HG03457 (cell line): ENCODE results near the gene PRPF40B.

Source experiments
- ATAC-seq: cut with Tn5 transposase; IDR thresholded peaks from one replicate; pipeline ENCODE4 v1.9.1; 2021; ENCODE audit warnings: moderate number of reproducible peaks; ENCODE audit not compliant: unreplicated experiment

Gene PRPF40B

GRCh38 chr12:49635036-49635435, 11.7 kb downstream of the PRPF40B start:
- ATAC-seq, result no peak

GRCh38 chr12:49635656-49636055, 12.3 kb downstream of the PRPF40B start:
- no peak for ATAC-seq

GRCh38 chr12:49636574-49636973, 13.2 kb downstream of the PRPF40B start:
- ATAC-seq, result no peak

DNA sequence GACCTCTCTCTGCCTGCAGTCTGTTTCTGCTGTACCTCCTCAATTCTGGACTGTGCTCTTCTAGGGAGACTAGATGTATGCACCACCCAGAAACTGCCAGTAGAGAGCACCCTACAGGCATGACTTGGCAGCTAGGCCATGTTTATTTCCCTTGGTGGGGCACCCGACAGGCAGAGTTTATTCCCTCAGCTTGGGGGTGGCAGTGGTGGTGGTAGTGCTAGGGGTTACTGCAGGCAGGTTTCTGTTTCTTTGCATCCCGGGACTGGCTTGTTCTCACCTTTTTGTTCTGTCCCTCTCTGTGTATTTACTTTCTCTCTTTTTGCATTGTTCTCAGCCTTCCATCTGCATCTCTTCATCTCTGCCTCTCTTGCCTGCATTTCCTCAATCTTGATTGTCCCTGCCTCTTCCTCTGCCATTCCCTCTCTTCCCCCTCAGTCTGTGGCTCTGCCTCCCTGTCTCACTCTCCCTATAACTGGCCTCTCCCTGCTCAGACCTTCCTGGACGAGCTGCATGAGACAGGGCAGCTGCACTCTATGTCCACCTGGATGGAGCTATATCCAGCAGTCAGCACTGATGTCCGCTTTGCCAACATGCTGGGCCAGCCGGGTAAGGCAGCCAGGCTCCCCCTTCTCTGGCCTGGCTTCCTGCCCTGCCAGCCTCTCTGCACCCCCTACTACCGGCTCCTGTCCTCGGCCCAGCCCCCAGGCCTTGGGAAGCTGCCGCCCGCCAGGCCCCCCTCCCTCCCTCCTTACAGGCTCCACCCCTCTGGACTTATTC, 13.8 kb downstream of the PRPF40B start:
- ATAC-seq, result no peak

DNA sequence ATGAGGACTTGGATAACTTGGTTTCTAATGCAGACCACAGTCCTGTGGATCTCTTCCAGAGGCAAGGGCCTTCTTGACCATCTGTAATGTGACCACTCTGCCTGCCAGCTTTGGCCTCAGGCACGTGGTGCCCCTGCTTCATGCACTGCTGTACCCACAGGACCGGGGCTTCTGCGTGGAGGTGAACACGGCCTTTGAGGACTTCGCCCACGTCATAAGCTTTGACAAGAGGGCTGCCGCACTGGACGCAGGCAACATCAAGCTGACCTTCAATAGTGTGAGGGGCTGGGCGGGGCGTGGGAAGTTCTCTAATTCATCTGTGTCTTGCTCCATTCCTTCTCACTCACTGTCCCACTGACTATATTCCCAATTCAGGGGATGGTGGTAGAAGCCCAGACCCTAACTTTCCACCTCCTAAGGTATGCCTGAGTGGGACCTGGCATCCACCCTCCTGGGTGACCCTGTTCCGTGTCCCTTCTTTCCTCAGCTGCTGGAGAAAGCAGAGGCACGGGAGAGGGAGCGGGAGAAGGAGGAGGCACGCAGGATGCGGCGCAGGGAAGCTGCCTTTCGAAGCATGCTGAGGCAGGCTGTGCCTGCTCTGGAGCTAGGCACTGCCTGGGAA, 18.5 kb downstream of the PRPF40B start:
- ATAC-seq, result no peak

GRCh38 chr12:49642370-49642802, 19.0 kb downstream of the PRPF40B start:
- no peak for ATAC-seq

DNA sequence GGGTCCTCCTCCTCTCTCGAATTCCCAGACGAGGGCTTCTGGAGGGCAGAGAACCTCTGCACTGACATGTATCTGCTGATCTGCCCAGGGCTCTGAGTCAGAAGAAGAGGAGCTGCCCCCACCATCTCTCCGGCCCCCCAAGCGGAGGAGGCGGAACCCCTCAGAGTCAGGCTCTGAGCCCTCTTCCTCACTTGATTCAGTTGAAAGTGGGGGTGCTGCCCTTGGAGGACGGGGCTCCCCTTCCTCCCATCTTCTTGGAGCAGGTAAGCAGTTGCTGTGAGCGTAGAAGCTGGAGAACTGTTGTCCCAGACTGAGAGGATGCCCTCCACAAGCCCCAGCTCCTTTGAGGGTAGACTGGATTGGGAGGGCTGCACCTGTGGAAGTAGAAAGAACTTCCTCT, 19.8 kb downstream of the PRPF40B start:
- ATAC-seq, result no peak

GRCh38 chr12:49643961-49644619, 20.7 kb downstream of the PRPF40B start:
- ATAC-seq, result no peak

GRCh38 chr12:49644620-49644994, 21.2 kb downstream of the PRPF40B start:
- ATAC-seq, result no peak

- no peak for ATAC-seq
These were observed 22.0 kb downstream of the PRPF40B start for GRCh38 chr12:49645146-49646039.

DNA sequence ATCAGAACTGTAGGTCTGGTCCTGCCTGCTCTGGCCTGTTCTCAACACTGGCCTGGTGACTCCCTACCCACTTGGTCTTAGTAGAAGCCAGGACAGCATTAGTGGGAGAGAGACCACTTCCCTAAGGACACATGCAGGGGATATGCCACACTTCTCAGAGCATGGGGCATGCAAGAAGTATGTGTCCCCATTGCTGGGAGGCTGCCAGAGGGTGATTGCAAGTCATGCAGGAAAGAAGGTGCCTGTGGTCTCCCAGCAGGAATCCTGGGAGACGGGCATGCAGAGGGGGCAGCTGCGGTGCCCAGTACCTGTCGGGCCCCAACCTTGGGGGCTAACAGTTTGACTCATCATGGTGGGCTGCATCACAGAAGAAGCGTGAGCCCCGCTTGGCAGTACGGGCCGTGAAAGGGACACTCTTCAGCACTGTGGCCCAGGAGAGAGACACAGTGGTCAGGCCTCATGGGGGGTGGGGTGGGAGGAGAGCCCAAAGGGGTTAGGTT, 23.0 kb downstream of the PRPF40B start:
- ATAC-seq, result no peak

DNA sequence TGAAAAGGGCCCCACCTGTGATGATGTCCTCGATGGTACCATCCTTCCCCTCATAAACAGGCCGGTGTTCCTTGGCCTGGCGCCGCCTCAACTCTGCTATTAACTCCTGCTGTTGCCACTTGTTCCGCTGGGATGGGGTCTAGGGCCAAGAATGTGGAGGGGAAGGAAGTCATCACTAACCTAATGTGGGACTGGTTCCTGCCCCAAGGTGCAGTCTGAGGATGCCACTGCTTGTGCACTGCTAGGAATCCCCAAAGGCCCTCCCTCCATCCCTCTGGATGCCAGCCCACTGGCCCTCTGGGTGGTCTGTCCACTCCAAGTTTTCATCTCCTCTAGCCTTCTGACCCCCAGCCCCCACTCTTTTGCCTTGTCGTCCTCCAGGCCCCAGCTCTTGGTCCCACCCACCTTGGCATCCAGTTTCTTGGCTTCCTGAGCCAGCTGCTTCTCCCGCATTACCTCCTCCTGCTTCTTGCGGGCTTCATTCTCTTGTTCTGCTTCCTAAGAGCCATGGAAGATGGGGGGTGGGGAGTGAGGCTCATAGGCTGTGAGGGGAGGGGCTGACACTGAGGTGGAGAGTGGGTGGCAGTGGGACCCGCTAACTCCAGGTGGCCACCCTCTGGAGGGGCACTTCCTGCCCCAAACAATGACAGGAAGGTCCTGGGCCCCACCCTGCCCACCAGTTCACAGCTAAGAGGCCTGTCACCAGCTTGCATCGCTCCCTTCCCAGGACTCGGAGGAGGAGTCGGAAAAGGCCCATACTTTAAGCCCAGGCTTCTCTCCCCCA, 23.7 kb downstream of the PRPF40B start:
- ATAC-seq, result no peak

- ATAC-seq, result no peak
These were observed 24.7 kb downstream of the PRPF40B start for GRCh38 chr12:49647827-49648711.

DNA sequence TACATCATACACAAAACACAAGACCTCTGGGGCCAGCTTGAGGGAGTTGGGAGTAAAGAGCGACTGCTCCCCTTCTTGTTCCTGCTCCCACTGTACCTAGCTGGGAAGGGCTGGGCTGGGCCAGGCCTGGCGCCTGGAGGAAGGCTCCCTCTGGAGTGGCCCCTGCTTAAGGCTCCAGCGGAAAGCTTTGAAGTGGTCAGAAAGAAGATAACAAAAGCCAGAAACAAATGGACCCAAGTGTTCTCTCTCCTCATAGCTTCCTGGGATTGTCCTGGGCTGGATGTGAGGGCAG, 25.3 kb downstream of the PRPF40B start:
- no peak for ATAC-seq

- no peak for ATAC-seq
These were observed 26.1 kb downstream of the PRPF40B start for GRCh38 chr12:49649445-49649844.

GRCh38 chr12:49649892-49650291, 26.5 kb downstream of the PRPF40B start:
- no peak for ATAC-seq

DNA sequence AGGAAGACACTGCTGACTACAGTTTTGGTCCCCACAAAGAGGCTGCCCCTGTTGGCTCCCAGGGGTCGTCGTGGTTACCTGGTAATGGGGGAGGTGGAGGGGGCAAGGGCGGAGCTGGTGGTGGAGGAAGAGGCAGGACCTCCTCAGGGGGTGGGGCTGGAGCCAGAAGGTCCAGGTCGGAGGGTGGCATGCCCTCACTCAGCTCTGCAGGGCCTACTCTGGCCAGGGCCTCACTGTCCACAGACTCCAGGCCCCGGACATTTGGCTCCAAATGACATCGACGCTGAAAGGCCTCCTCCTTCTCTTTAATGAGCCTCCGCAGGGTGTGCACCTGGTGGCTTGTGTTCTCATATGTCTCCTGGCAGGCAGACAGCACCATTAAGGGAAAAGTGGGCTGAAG, 28.5 kb downstream of the PRPF40B start:
- no peak for ATAC-seq

DNA sequence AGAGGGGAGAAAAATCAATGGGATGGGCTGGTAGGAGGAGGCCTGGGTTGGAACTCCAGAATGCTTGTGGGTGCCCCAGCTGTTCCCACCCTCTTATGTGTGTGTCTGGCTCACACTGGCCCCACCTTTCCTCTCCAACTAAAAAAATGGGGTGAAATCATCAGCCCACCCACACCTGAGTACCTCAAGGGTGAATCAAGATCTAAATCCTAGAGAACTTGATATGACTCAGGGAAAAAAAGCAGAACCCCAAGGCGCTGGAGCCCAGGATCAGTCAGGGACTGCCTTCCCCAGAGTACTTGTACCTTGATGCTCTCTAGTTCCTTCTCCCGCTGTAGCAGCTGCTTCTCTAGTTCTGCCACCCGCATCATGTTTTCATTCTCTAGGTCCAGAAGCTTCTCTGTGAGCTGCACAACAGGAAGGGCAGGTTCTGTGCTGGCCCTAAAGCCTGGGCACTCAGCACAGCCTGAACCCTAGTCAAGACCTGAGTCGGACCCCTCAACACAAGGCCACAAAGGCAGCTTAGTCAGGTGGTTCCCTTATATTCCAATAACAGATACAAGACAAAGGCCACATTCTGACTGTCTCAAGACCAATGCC, 29.7 kb downstream of the PRPF40B start:
- no peak for ATAC-seq

- ATAC-seq, result no peak
These were observed 31.4 kb downstream of the PRPF40B start for GRCh38 chr12:49654715-49655114.
